HG03095 (cell line): Measurements from ENCODE around the gene COL26A1.

ENCODE experiments used
- ATAC-seq: cut with Tn5 transposase; IDR thresholded peaks from one replicate; pipeline ENCODE4 v1.9.1; 2021; ENCODE audit warnings: moderate library complexity; ENCODE audit not compliant: unreplicated experiment

Gene COL26A1

GRCh38 chr7:101562531-101563197 lies 200.0 kb downstream of the COL26A1 start:
- no peak for ATAC-seq

- no peak for ATAC-seq
Measured at GRCh38 chr7:101563198-101563901, 200.7 kb downstream of the COL26A1 start.

- ATAC-seq, result no peak
Measured at GRCh38 chr7:101563943-101564777, 201.5 kb downstream of the COL26A1 start.

- no peak for ATAC-seq
Measured at GRCh38 chr7:101564778-101565211, 202.1 kb downstream of the COL26A1 start.

- ATAC-seq, result no peak
Measured at GRCh38 chr7:101565601-101566209, 203.0 kb downstream of the COL26A1 start.

GRCh38 chr7:101567230-101567629 lies 204.6 kb downstream of the COL26A1 start:
- ATAC-seq, result no peak

- no peak for ATAC-seq
Measured at GRCh38 chr7:101572156-101572555, 209.5 kb downstream of the COL26A1 start.

GRCh38 chr7:101575168-101575567 lies 212.5 kb downstream of the COL26A1 start:
- no peak for ATAC-seq

- no peak for ATAC-seq
Measured at GRCh38 chr7:101575721-101576120, 213.0 kb downstream of the COL26A1 start.

- no peak for ATAC-seq
Measured at GRCh38 chr7:101576998-101577397, 214.3 kb downstream of the COL26A1 start.

- no peak for ATAC-seq
Measured at GRCh38 chr7:101578552-101578951, 215.9 kb downstream of the COL26A1 start.

- ATAC-seq, result no peak
Measured at GRCh38 chr7:101580596-101580995, 217.9 kb downstream of the COL26A1 start.

- no peak for ATAC-seq
Measured at GRCh38 chr7:101581891-101582290, 219.2 kb downstream of the COL26A1 start.

- no peak for ATAC-seq
Measured at GRCh38 chr7:101582971-101583370, 220.3 kb downstream of the COL26A1 start.

- no peak for ATAC-seq
Measured at GRCh38 chr7:101586078-101586905, 223.6 kb downstream of the COL26A1 start.

- no peak for ATAC-seq
Measured at GRCh38 chr7:101586906-101587677, 224.4 kb downstream of the COL26A1 start.

- ATAC-seq, result no peak
Measured at GRCh38 chr7:101588131-101588935, 225.7 kb downstream of the COL26A1 start.

GRCh38 chr7:101589052-101589451 lies 226.4 kb downstream of the COL26A1 start:
- ATAC-seq, result no peak
